Measurements from ENCODE around the gene ATP1B2.

DNA sequence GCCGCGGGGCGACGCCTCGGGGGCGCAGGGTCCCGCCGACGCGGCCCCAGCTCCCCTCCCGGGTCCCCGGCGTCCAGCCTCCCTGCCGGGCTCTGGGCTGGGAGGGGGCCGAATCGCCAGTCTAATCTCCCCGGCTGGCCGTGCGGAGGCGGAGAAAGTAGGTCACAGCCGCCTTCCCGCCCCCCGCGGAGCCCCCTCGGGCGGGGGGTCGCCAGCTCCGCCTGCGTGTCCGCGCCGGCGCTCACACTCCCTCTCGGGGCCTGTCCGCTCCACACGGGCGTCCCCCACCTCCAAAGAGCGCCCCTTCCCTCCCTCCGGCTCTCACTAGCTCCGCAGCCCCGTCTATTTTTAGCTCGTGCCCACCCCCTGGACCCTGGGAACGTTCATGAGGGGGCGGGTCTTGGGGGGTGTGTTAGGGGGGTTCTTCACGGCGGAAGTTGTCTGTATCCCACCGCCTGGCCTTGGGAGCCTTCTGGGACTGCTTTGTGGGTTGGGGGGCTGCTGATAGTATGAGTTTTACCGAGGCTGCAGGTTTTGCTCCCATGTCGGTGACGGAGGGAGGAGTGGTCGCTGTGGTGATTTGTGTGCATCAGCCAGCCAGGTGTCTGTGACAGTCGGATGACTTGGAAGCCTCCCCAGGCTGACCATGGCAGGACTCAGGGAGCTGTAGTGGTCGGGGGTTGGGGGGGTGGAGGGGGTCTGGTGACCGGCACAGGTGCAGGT is 1.1 kb downstream of the ATP1B2 start:
- TF ChIP-seq POLR2A (IDR thresholded peaks at IDR 0.05): no peak
- TF ChIP-seq, protein P1, sequence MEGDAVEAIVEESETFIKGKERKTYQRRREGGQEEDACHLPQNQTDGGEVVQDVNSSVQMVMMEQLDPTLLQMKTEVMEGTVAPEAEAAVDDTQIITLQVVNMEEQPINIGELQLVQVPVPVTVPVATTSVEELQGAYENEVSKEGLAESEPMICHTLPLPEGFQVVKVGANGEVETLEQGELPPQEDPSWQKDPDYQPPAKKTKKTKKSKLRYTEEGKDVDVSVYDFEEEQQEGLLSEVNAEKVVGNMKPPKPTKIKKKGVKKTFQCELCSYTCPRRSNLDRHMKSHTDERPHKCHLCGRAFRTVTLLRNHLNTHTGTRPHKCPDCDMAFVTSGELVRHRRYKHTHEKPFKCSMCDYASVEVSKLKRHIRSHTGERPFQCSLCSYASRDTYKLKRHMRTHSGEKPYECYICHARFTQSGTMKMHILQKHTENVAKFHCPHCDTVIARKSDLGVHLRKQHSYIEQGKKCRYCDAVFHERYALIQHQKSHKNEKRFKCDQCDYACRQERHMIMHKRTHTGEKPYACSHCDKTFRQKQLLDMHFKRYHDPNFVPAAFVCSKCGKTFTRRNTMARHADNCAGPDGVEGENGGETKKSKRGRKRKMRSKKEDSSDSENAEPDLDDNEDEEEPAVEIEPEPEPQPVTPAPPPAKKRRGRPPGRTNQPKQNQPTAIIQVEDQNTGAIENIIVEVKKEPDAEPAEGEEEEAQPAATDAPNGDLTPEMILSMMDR (IDR thresholded peaks at IDR 0.05 in 8 of 11, conservative IDR thresholded peaks at IDR 0.05 in 3 of 11): no peak
- no peak for TF ChIP-seq POLR2AphosphoS5 (IDR thresholded peaks at IDR 0.05)

Data from spleen (tissue), 7 donors.